K562 (cell line): ENCODE data around the gene BCAS1. TPM values are rescaled to one million over a fixed set of nuclear protein-coding genes. Genes with fewer than 3 reads are reported as not detected.
A peak's percentile ranks its signal among the peaks of the same experiment; 100 is the strongest.

Experiments
- ATAC-seq: fragments of 200-7000 bp; cut with Tn5 transposase; 3 replicates; pipeline ENCODE4 v1.9.1; 2020; ENCODE audit warnings: moderate library complexity
- BruUV-seq: library from RNA; stranded (reverse); fragments of 400-500 nt; replicated peaks from 2 replicates; lab custom pipeline; 2021; lab: Mats Ljungman, UMichigan
- CTCF ChIA-PET: fragments of 300-600 bp; formaldehyde crosslinking; extraction: SDS; loops from one replicate; lab custom pipeline; 2021; ENCODE audit warnings: low intra/inter-chr PET ratio; lab: Yijun Ruan, JAX
- POLR2A ChIA-PET: fragments of 300-600, 350-650 bp; sonication (Branson Sonifier 250); formaldehyde crosslinking; extraction: SDS; loops from one replicate; lab custom pipeline; 2021; ENCODE audit warnings: antibody characterized with exemption, inconsistent platforms; lab: Yijun Ruan, JAX
- DNase-seq, 4 experiments: peaks; one replicate each; pipeline versions ENCODE4 v3.0.0 to v3.0.0-alpha.2; 2011 to 2018; ENCODE audit warnings: low spot score in 3 of 4, mixed read lengths in 3 of 4; ENCODE audit errors: extremely low read depth in 1 of 4
- FAIRE-seq: peaks from 2 replicates; lab custom pipeline; 2011; peaks lifted over from hg19 to GRCh38; lab: Jason Lieb, UNC
- H2AFZ ChIP-seq: 2 replicates; pipeline ENCODE4 v1.6.0; 2011; ENCODE audit warnings: low read depth, low read length, control low read depth, inconsistent platforms
- H3K27ac ChIP-seq: fragments of 200-600 bp; 3 replicates; pipeline ENCODE4 v1.8.0; 2011; ENCODE audit warnings: low read depth, mild to moderate bottlenecking, control low read depth, inconsistent platforms, low read length, moderate library complexity, mixed read lengths; ENCODE audit errors: extremely low read depth
- H3K27me3 ChIP-seq, 2 experiments: fragments of 300-600 bp in 1 of 2; 2 replicates in 1 of 2; 3 replicates in 1 of 2; pipeline versions ENCODE4 v1.6.0 to v1.8.0; 2011; ENCODE audit warnings: inconsistent platforms in 2 of 2, low read length in 2 of 2, mild to moderate bottlenecking in 1 of 2, mixed read lengths in 1 of 2, moderate library complexity in 1 of 2; ENCODE audit not compliant: control insufficient read depth in 2 of 2, insufficient read depth in 2 of 2
- H3K36me3 ChIP-seq: fragments of 300-600 bp; 3 replicates; pipeline ENCODE4 v1.8.0; 2011; ENCODE audit warnings: mild to moderate bottlenecking, low read length, inconsistent platforms; ENCODE audit not compliant: control insufficient read depth, insufficient read depth
- H3K4me1 ChIP-seq, 2 experiments: fragments of 200-600 bp in 1 of 2; replicated peaks in 1 of 2; 2 replicates in 1 of 2; 3 replicates in 1 of 2; pipeline versions ENCODE4 v1.5.1 to v1.8.0; 2011; ENCODE audit warnings: inconsistent platforms in 2 of 2, low read length in 2 of 2, mild to moderate bottlenecking in 1 of 2, mixed read lengths in 1 of 2, moderate library complexity in 1 of 2; ENCODE audit not compliant: control insufficient read depth in 2 of 2, insufficient read depth in 2 of 2
- H3K4me2 ChIP-seq: 2 replicates; pipeline ENCODE4 v1.6.1; 2011; ENCODE audit warnings: low read length, control low read depth, inconsistent platforms, mixed read lengths; ENCODE audit not compliant: insufficient read depth
- H3K4me3 ChIP-seq: fragments of 200-600 bp; sonication (generic), shearing (Covaris generic); 2 replicates; pipeline ENCODE4 v1.5.1; 2016; ENCODE audit warnings: control low read depth, inconsistent platforms
- H3K79me2 ChIP-seq: fragments of 200-600 bp; 3 replicates; pipeline ENCODE4 v1.8.0; 2011; ENCODE audit warnings: low read length, inconsistent platforms; ENCODE audit not compliant: control insufficient read depth, insufficient read depth
- H3K9ac ChIP-seq, 2 experiments: 2 replicates each; pipeline versions ENCODE4 v1.6.0 to v1.6.1; 2011; ENCODE audit warnings: low read depth in 2 of 2, low read length in 2 of 2, control low read depth in 1 of 2, inconsistent platforms in 1 of 2, mild to moderate bottlenecking in 1 of 2, mixed read lengths in 1 of 2; ENCODE audit not compliant: insufficient read depth in 1 of 2
- H3K9me1 ChIP-seq: one replicate; pipeline ENCODE4 v1.6.0; 2011; ENCODE audit warnings: inconsistent platforms, mild to moderate bottlenecking, low read length, moderate library complexity; ENCODE audit not compliant: control insufficient read depth, insufficient read depth
- H3K9me3 ChIP-seq: replicated peaks from 2 replicates; pipeline ENCODE4 v1.5.1; 2011; ENCODE audit warnings: low read depth, low read length, inconsistent platforms; ENCODE audit not compliant: control insufficient read depth, insufficient read depth
- H4K20me1 ChIP-seq: replicated peaks from 2 replicates; pipeline ENCODE4 v1.6.1; 2011; ENCODE audit warnings: low read length, inconsistent platforms, mixed read lengths; ENCODE audit not compliant: control insufficient read depth, insufficient read depth
- HBP1 ChIP-seq: fragments of 450-650 bp; formaldehyde crosslinking; IDR thresholded peaks from 2 replicates; pipeline ENCODE4 v1.4.0; 2022; ENCODE audit warnings: missing genetic modification characterization
- ZBTB11 ChIP-seq, 3 experiments: fragments of 200-800 bp in 1 of 3; fragments of 250-450 bp in 1 of 3; fragments of 450-650 bp in 1 of 3; sonication (Bioruptor Pico) in 1 of 3; sonication (Bioruptor generic) in 1 of 3; formaldehyde crosslinking in 1 of 3; IDR thresholded peaks; 2 replicates each; pipeline versions ENCODE4 v1.6.1 to v1.8.0; 2016 to 2022; ENCODE audit warnings: mild to moderate bottlenecking in 2 of 3, missing genetic modification characterization in 2 of 3, missing compliant biosample characterization in 1 of 3, moderate library complexity in 1 of 3
- WGBS: fragments of 100-300 bp; shearing (Covaris generic); methylation state at CpG from one replicate; pipeline ENCODE4 v1.1.6; 2016; ENCODE audit warnings: low coverage, mixed read lengths; ENCODE audit not compliant: insufficient coverage; ENCODE audit errors: missing lambda C conversion rate; 5-methylcytosine and 5-hydroxymethylcytosine counted together
- in situ Hi-C: fragments of 300-500 bp; cut with MboI; formaldehyde crosslinking; loops from 4 replicates; pipeline ENCODE4 v1.15.0; 2018; ENCODE audit warnings: inconsistent platforms, mixed read lengths
- intact Hi-C: fragments of 100-400 bp; cut with micrococcal nuclease; formaldehyde crosslinking; loops from 2 replicates; pipeline ENCODE4 v1.14.2; 2022
- polyA plus RNA-seq, 8 experiments: library from polyadenylated mRNA; depleted of rRNA in 4 of 8; stranded (reverse) in 5 of 8; unstranded in 3 of 8; fragments of >200 nt; fragmentation: Nextera tagmentation in 2 of 8; fragmentation: Illumina TruSeq in 1 of 8; extraction: Ambion mirVana in 2 of 8; extraction: Trizol in 1 of 8; gene quantifications; 2 replicates each; pipeline versions ENCODE4 v1.2.1 to v1.2.3, GENCODE V29; 2011 to 2014; ENCODE audit warnings: inconsistent platforms in 1 of 8, missing spikeins in 1 of 8
- total RNA-seq, 7 experiments: library from RNA; depleted of rRNA in 6 of 7; stranded (reverse); fragments of >200 nt in 6 of 7; fragmentation: Illumina TruSeq in 2 of 7; extraction: Trizol in 2 of 7; gene quantifications; 2 replicates each; pipeline versions ENCODE4 v1.2.1 to v1.2.3, GENCODE V29; 2011 to 2021; ENCODE audit warnings: low replicate concordance in 1 of 7

The BCAS1 gene
- total and polyA plus RNA-seq, 9 of the 15 experiments (the other 6 are each of a cell fraction or from before 2014, with no cell fraction given) = 0.18 to 2.3 (median 0.93) TPM

GRCh38 chr20:54061101-54061881 is 9.1 kb downstream of the BCAS1 start:
- Histone ChIP-seq H3K9ac (no peak overlapping the region), H3K4me3 (no peak overlapping the region), H3K4me2 (no peak overlapping the region), H3K9me1 (no peaks in the 10 kb centered on the region), H3K79me2 (no peaks in the 10 kb centered on the region), H2AFZ (no peak overlapping the region), H3K4me1 (peaks cover 9 to 17% of the 10 kb centered on the region in 2 experiments; a peak in 4 of 5 replicates), H3K27ac (no peak overlapping the region), H3K36me3 (no peaks in the 10 kb centered on the region), H4K20me1 (no peaks in the 10 kb centered on the region), H3K9me3 (no peaks in the 10 kb centered on the region), H3K27me3 (no peaks in the 10 kb centered on the region)
- DNase-seq (no peak), FAIRE-seq (no peak), ATAC-seq (no peak)
- in situ Hi-C loops = loop anchor here (5.0 to 10.0 kb wide), 2 partner anchors 119 to 506 kb away; no protein-coding TSS in a partner anchor
- intact Hi-C loops = loop anchor here (10.0 kb wide), 3 partner anchors 486 to 856 kb away; no protein-coding TSS in a partner anchor
- TF ChIP-seq ZBTB11 (CRISPR knock-in tag; IDR thresholded peaks at IDR 0.05) (peak in 1 of 3 experiments; percentile 82; a peak in 2 of 6 replicates), HBP1 (CRISPR knock-in tag) (no peak)
- ChIA-PET POLR2A (interaction anchor here (1.0 to 1.6 kb wide), 2 partner anchors 10 kb away, joined by 3 read pairs; no protein-coding TSS in a partner anchor), CTCF (no interaction called here)
- 40% methylated on average over 8 of the region's 8 CpGs for WGBS
- BruUV-seq = no TSS peak
